ENCODE results near the gene OMA1. TPM values are rescaled to one million over a fixed set of nuclear protein-coding genes. Genes with fewer than 3 reads are reported as not detected.

OMA1 gene
- total and polyA plus RNA-seq, 10 of the 15 experiments (the other 5 are each of a cell fraction or from before 2014, with no cell fraction given) = 23.6 to 67.1 (median 47.1) TPM

DNA sequence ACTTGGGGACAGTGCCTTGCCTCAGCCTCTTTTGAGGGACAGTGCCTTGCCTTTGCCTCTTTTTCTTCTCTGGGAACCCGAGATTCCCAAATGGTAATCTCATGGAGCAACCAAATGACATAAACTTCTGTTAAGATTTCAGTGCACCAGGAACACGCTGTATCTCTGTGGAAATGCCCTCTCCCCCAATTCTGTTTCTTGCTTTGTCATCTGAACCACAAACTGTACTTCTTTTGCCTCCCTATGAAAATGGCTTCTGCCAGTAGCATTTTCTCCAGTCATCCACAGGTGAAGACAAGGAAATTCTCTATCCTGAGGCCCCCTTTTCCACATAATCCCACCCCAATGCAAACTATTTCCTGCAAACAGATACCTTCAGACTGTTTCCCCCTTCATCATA is 66.3 kb downstream of the OMA1 start:
- Histone ChIP-seq H2AFZ (ENCODE audit: control insufficient read depth, low read depth, low read length) (no peak overlapping the region), H3K9ac (ENCODE audit: control insufficient read depth, insufficient read depth, low read length) (no peak overlapping the region), H3K9me3 (replicated peaks; ENCODE audit: control insufficient read depth, insufficient read depth, low read length) (no peaks in the 10 kb centered on the region), H3K4me1 (ENCODE audit: control insufficient read depth, insufficient read depth, low read length) (no peaks in the 10 kb centered on the region), H4K20me1 (ENCODE audit: control insufficient read depth, insufficient read depth) (no peaks in the 10 kb centered on the region), H3K27ac (ENCODE audit: control insufficient read depth, insufficient read depth) (no peak overlapping the region), H3K4me2 (ENCODE audit: control insufficient read depth, insufficient read depth) (no peak overlapping the region), H3K36me3 (ENCODE audit: control insufficient read depth in 2 of 2, insufficient read depth in 2 of 2, low read length in 1 of 2) (no peaks in the 10 kb centered on the region; a peak in 2 of 4 replicates), H3K79me2 (ENCODE audit: control insufficient read depth, insufficient read depth, low read length) (no peaks in the 10 kb centered on the region), H3K27me3 (replicated peaks in 1 of 2; ENCODE audit: control insufficient read depth in 2 of 2, insufficient read depth in 2 of 2, low read length in 1 of 2) (no peaks in the 10 kb centered on the region), H3K4me3 (no peak overlapping the region)
- in situ Hi-C loops (cut with MboI) = no loop called here
- FAIRE-seq (no peak), DNase-seq (ENCODE audit: low read depth, low spot score) (no peak), ATAC-seq (no peak)
- no peak for TF ChIP-seq REST (IDR thresholded peaks at IDR 0.05; ENCODE audit: low read depth, low read length)
- no peak for TF ChIP-seq GABPA (IDR thresholded peaks at IDR 0.05; ENCODE audit: low read depth)
- no peak for TF ChIP-seq TAF1 (IDR thresholded peaks at IDR 0.05; ENCODE audit: borderline replicate concordance, low read depth, low read length)
- no peak for TF ChIP-seq IRF4 (IDR thresholded peaks at IDR 0.05; ENCODE audit: low read depth, low read length)
- no peak for TF ChIP-seq RCOR1 (conservative IDR thresholded peaks at IDR 0.05; ENCODE audit: low read depth, low read length)
- no peak for TF ChIP-seq IKZF1 (conservative IDR thresholded peaks at IDR 0.05)
- TF ChIP-seq, protein P1, sequence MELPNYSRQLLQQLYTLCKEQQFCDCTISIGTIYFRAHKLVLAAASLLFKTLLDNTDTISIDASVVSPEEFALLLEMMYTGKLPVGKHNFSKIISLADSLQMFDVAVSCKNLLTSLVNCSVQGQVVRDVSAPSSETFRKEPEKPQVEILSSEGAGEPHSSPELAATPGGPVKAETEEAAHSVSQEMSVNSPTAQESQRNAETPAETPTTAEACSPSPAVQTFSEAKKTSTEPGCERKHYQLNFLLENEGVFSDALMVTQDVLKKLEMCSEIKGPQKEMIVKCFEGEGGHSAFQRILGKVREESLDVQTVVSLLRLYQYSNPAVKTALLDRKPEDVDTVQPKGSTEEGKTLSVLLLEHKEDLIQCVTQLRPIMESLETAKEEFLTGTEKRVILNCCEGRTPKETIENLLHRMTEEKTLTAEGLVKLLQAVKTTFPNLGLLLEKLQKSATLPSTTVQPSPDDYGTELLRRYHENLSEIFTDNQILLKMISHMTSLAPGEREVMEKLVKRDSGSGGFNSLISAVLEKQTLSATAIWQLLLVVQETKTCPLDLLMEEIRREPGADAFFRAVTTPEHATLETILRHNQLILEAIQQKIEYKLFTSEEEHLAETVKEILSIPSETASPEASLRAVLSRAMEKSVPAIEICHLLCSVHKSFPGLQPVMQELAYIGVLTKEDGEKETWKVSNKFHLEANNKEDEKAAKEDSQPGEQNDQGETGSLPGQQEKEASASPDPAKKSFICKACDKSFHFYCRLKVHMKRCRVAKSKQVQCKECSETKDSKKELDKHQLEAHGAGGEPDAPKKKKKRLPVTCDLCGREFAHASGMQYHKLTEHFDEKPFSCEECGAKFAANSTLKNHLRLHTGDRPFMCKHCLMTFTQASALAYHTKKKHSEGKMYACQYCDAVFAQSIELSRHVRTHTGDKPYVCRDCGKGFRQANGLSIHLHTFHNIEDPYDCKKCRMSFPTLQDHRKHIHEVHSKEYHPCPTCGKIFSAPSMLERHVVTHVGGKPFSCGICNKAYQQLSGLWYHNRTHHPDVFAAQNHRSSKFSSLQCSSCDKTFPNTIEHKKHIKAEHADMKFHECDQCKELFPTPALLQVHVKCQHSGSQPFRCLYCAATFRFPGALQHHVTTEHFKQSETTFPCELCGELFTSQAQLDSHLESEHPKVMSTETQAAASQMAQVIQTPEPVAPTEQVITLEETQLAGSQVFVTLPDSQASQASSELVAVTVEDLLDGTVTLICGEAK (IDR thresholded peaks at IDR 0.05; ENCODE audit: borderline replicate concordance) = no peak
- ChIA-PET POLR2A (no interaction called here), SMC1A (ENCODE audit: uncharacterized antibody, unreplicated experiment) (no interaction called here), CTCF (no interaction called here), RAD21 (ENCODE audit: unreplicated experiment) (no interaction called here)
- intact Hi-C loops (cut with micrococcal nuclease; ENCODE audit: unreplicated experiment) = no loop called here
- WGBS (ENCODE audit: insufficient coverage, insufficient replicate concordance, low lambda C conversion rate, missing lambda C conversion rate) = 96% methylated on average over 2 of the region's 2 CpGs
- no TSS peak for BruUV-seq (replicated peaks)

Data from GM12878 (cell line).